ENCODE measurements around the gene RASL10A. TPM values are rescaled to one million over a fixed set of nuclear protein-coding genes. Genes with fewer than 3 reads are reported as not detected.

Gene RASL10A
- total and polyA plus RNA-seq, 2 experiments from 2014 or later = 1.6 to 3.0 TPM

DNA sequence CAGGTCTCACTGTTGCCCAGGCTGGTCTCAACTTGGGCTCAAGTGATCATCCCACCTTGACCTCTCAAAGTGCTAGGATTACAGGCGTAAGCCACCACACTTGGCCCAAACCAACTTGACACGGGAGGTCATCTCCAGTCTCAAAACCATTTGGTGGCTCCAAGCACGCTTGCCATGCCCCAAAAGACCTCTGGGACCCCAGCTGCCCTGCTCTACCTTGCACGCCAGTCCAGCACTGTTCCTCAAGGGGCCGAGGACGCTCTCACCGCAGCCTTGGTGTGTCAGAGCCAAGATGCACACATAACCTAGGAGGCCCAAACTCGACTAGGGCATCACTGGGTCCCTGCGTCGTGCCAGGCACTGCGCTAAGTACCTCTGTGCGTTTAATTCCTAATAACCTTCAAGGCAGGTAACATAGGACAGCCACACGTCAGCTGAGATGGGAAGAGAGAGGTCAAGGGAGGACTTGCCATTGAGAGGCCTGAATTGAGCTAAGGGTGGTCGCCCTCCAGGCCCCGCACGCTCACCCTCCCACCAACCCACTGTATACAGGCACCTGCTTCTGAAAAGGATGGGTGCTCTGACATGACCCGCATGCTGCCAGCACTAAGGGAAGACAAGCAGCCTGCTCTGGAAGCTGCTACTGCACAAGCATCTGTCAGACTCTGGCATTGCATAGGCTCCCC lies 13.6 kb downstream of the RASL10A start (continued):
- no peak for TF ChIP-seq EZH2 (IDR thresholded peaks at IDR 0.05; ENCODE audit: low read depth, unreplicated experiment)
- TF ChIP-seq EZH2phosphoT487 (IDR thresholded peaks at IDR 0.05; ENCODE audit: unreplicated experiment) = no peak
- TF ChIP-seq STAT1 (IDR thresholded peaks at IDR 0.05; ENCODE audit: unreplicated experiment) = no peak
- TF ChIP-seq, protein P1, sequence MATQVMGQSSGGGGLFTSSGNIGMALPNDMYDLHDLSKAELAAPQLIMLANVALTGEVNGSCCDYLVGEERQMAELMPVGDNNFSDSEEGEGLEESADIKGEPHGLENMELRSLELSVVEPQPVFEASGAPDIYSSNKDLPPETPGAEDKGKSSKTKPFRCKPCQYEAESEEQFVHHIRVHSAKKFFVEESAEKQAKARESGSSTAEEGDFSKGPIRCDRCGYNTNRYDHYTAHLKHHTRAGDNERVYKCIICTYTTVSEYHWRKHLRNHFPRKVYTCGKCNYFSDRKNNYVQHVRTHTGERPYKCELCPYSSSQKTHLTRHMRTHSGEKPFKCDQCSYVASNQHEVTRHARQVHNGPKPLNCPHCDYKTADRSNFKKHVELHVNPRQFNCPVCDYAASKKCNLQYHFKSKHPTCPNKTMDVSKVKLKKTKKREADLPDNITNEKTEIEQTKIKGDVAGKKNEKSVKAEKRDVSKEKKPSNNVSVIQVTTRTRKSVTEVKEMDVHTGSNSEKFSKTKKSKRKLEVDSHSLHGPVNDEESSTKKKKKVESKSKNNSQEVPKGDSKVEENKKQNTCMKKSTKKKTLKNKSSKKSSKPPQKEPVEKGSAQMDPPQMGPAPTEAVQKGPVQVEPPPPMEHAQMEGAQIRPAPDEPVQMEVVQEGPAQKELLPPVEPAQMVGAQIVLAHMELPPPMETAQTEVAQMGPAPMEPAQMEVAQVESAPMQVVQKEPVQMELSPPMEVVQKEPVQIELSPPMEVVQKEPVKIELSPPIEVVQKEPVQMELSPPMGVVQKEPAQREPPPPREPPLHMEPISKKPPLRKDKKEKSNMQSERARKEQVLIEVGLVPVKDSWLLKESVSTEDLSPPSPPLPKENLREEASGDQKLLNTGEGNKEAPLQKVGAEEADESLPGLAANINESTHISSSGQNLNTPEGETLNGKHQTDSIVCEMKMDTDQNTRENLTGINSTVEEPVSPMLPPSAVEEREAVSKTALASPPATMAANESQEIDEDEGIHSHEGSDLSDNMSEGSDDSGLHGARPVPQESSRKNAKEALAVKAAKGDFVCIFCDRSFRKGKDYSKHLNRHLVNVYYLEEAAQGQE (IDR thresholded peaks at IDR 0.05; ENCODE audit: unreplicated experiment) = no peak

DNA sequence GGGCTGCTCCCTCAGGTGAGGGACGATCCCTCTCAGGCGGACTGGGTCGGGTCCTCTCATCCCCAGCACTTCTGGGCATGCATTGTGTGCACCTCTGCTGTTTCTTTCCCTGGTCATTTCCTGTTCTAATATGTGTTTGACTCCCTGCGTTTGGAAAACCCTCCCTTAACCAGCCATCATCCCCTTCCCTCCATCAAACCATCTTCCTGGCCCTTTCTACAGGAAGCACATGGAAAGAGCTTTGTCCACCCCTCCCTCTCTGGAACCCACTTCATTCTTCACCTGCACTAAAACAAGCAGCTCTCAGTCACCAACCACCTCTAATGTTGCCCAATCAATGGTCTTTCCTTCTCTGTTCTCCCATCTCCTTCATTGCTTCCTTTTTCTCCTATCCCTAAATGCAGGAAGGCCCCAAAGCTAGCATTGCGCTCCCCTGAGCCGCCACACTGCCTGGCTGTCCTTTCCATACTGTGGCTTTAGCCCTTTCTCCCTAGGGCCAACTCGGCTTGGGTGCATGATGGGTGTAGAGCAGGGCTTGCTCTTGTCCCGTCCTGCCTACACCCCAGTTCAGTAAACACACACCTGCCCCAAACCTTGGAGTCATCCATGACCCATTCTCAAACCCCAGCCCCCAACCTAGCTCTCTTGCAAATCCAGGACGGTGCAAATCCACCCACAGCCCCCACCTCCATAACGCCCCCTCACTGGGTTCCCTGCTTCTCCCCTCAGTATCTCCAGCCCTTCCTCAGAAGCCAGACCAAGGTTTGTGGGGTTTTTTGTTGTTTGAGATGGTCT lies 14.5 kb downstream of the RASL10A start:
- Histone ChIP-seq H3K27ac (ENCODE audit: low read depth) (peak overlapping the region; percentile 76), H3K27me3 (ENCODE audit: insufficient read depth) (no peaks in the 10 kb centered on the region), H3K9me2 (ENCODE audit: insufficient read depth) (no peaks in the 10 kb centered on the region), H3K4me1 (ENCODE audit: insufficient read depth) (peaks cover 9% of the 10 kb centered on the region; the same call in 1 of the 2 replicates), H3F3A (replicated peaks; ENCODE audit: low read depth) (peaks cover 60% of the 10 kb centered on the region), H3K79me2 (replicated peaks; ENCODE audit: insufficient read depth) (0 out of 2 replicates have a peak, but pooled peaks cover 3% of the 10 kb centered on the region), H3K36me3 (ENCODE audit: insufficient read depth) (peaks cover 46% of the 10 kb centered on the region), H3K4me3 (no peak overlapping the region), H4K20me1 (replicated peaks; ENCODE audit: insufficient read depth) (peaks cover 23% of the 10 kb centered on the region), H3K4me2 (no peak overlapping the region), H2AFZ (no peak overlapping the region)
- no peak for TF ChIP-seq JUNB (IDR thresholded peaks at IDR 0.05; ENCODE audit: unreplicated experiment)
- TF ChIP-seq POLR2AphosphoS5 (IDR thresholded peaks at IDR 0.05; ENCODE audit: low read depth) = peak; percentile 55
- Mint-ChIP-seq H3K4me3 (no peak overlapping the region), H3K27ac (peak overlapping the region; percentile 57), H3K36me3 (ENCODE audit: low read depth) (peaks cover 55% of the 10 kb centered on the region), H3K4me1 (peaks cover 22% of the 10 kb centered on the region), H3K9me3 (no peaks in the 10 kb centered on the region; the same call in 2 of the 3 replicates), H3K27me3 (ENCODE audit: insufficient read depth, low read depth, poor library complexity) (peaks cover 31% of the 10 kb centered on the region)
- ATAC-seq (peak; percentile 16), DNase-seq (ENCODE audit: low spot score) (peak; percentile 30)

DNA sequence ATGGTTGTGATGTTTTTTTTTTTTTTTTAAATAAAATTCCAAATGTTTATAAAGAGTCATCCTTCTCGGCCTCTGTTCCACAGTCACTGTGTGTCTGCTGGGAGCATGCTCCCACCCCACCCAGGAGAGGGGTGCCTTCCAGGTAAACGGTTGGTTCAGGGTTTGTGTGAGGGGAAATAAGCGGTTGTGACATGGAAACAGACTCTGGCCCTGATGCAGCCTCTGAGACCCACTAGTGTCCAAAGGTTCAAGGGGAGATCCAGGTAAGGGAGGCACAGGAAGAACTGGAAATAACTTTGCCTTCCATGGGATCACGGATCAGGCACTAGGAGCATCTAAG lies 15.1 kb downstream of the RASL10A start:
- H3K4me3 Mint-ChIP-seq = no peak overlapping the region
- H3K36me3 Mint-ChIP-seq (ENCODE audit: low read depth) = peaks cover 61% of the 10 kb centered on the region
- H3K79me2 ChIP-seq (replicated peaks; ENCODE audit: insufficient read depth) = 0 out of 2 replicates have a peak, but pooled peaks cover 7% of the 10 kb centered on the region
- peaks cover 16% of the 10 kb centered on the region for H3K4me1 Mint-ChIP-seq
- H3K4me1 ChIP-seq (ENCODE audit: insufficient read depth) = peaks cover 3% of the 10 kb centered on the region; the same call in 1 of the 2 replicates
- H3K9me3 Mint-ChIP-seq = no peaks in the 10 kb centered on the region; the same call in 2 of the 3 replicates
- peaks cover 51% of the 10 kb centered on the region for H3K36me3 ChIP-seq (ENCODE audit: insufficient read depth)
- H4K20me1 ChIP-seq (replicated peaks; ENCODE audit: insufficient read depth) = peaks cover 29% of the 10 kb centered on the region
- DNase-seq (ENCODE audit: low spot score) = no peak
- peak overlapping the region; percentile 76 for H3K27ac ChIP-seq (ENCODE audit: low read depth)
- H2AFZ ChIP-seq = no peak overlapping the region
- no peak overlapping the region for H3K4me2 ChIP-seq
- peaks cover 27% of the 10 kb centered on the region for H3K27me3 Mint-ChIP-seq (ENCODE audit: insufficient read depth, low read depth, poor library complexity)
- peaks cover 64% of the 10 kb centered on the region for H3F3A ChIP-seq (replicated peaks; ENCODE audit: low read depth)
- no peak for TF ChIP-seq NANOG (IDR thresholded peaks at IDR 0.05; ENCODE audit: borderline replicate concordance)
- TF ChIP-seq EZH2phosphoT487 (IDR thresholded peaks at IDR 0.05; ENCODE audit: unreplicated experiment) = no peak
- TF ChIP-seq CREB1 (CRISPR knock-in tag; IDR thresholded peaks at IDR 0.05; ENCODE audit: low read depth) = no peak
- no peaks in the 10 kb centered on the region for H3K9me2 ChIP-seq (ENCODE audit: insufficient read depth)
- no peak overlapping the region; the same call in 1 of the 2 replicates for H3K27ac Mint-ChIP-seq
- no peak overlapping the region for H3K4me3 ChIP-seq
- ATAC-seq = no peak
- no peaks in the 10 kb centered on the region for H3K27me3 ChIP-seq (ENCODE audit: insufficient read depth)

All from GM23338 (cell line).